ENCODE measurements around the gene TADA2A. TPM values are rescaled to one million over a fixed set of nuclear protein-coding genes. Genes with fewer than 3 reads are reported as not detected.
A peak's percentile ranks its signal among the peaks of the same experiment; 100 is the strongest.

Gene TADA2A
- polyA plus RNA-seq, 1 donor (not counting 4 experiments of a cell fraction or from before 2014, with no cell fraction given), result 13.8 TPM

- TF ChIP-seq CTCF (optimal IDR thresholded peaks at IDR 0.05 in 1 of 3, IDR thresholded peaks at IDR 0.05 in 1 of 3, conservative IDR thresholded peaks at IDR 0.05 in 1 of 3; ENCODE audit: extremely low read depth in 1 of 3, insufficient read depth in 2 of 3, low read length in 3 of 3), result no peak
- no peak for TF ChIP-seq EZH2 (IDR thresholded peaks at IDR 0.05; ENCODE audit: low read length)
- Histone ChIP-seq H3K9me3 (ENCODE audit: control insufficient read depth, low read depth, low read length) (no peaks in the 10 kb centered on the region), H3K4me1 (ENCODE audit: control insufficient read depth, extremely low read depth, insufficient read depth, low read length) (peaks cover 22% of the 10 kb centered on the region), H3K4me3 (ENCODE audit: control insufficient read depth in 2 of 3, extremely low read depth in 1 of 3, insufficient read depth in 2 of 3, low read depth in 1 of 3, low read length in 3 of 3) (peak overlapping the region in 2 of 3 experiments; percentile 15 to 44), H2AFZ (ENCODE audit: control insufficient read depth, low read length) (peak overlapping the region; percentile 49), H3K4me2 (ENCODE audit: control insufficient read depth, extremely low read depth, insufficient read depth, low read depth, low read length) (peak overlapping the region; percentile 70), H3K27ac (ENCODE audit: control insufficient read depth, insufficient read depth, low read length) (no peak overlapping the region), H3K36me3 (ENCODE audit: control insufficient read depth in 2 of 2, extremely low read depth in 1 of 2, insufficient read depth in 2 of 2, low read length in 2 of 2) (no peaks in the 10 kb centered on the region), H3K27me3 (ENCODE audit: control insufficient read depth, extremely low read depth, insufficient read depth, low read length) (no peaks in the 10 kb centered on the region), H3K9me1 (ENCODE audit: control insufficient read depth, extremely low read depth, insufficient read depth, low read length) (no peaks in the 10 kb centered on the region), H4K20me1 (ENCODE audit: control insufficient read depth, extremely low read depth, insufficient read depth, low read length) (no peaks in the 10 kb centered on the region), H3K79me2 (ENCODE audit: control insufficient read depth, insufficient read depth, low read length) (no peaks in the 10 kb centered on the region), H3K9ac (ENCODE audit: control insufficient read depth, extremely low read depth, insufficient read depth, low read length) (no peak overlapping the region)
- dilution Hi-C loops (cut with MboI; ENCODE audit: extremely low pct_ligation_motif_present, low sequenced_read_pairs), result no loop called here
- DNase-seq (ENCODE audit: low read depth, low spot score), result no peak
- FAIRE-seq, result no peak
Measured at GRCh38 chr17:37392024-37392590, 14.6 kb upstream of the TADA2A start.

GRCh38 chr17:37393352-37393751 is 13.3 kb upstream of the TADA2A start:
- Histone ChIP-seq H3K9me3 (ENCODE audit: control insufficient read depth, low read depth, low read length) (no peaks in the 10 kb centered on the region), H3K79me2 (ENCODE audit: control insufficient read depth, insufficient read depth, low read length) (no peaks in the 10 kb centered on the region), H3K27ac (ENCODE audit: control insufficient read depth, insufficient read depth, low read length) (no peak overlapping the region), H3K27me3 (ENCODE audit: control insufficient read depth, extremely low read depth, insufficient read depth, low read length) (no peaks in the 10 kb centered on the region), H3K9me1 (ENCODE audit: control insufficient read depth, extremely low read depth, insufficient read depth, low read length) (no peaks in the 10 kb centered on the region), H3K36me3 (ENCODE audit: control insufficient read depth in 2 of 2, extremely low read depth in 1 of 2, insufficient read depth in 2 of 2, low read length in 2 of 2) (no peaks in the 10 kb centered on the region), H3K9ac (ENCODE audit: control insufficient read depth, extremely low read depth, insufficient read depth, low read length) (no peak overlapping the region), H2AFZ (ENCODE audit: control insufficient read depth, low read length) (no peak overlapping the region), H3K4me2 (ENCODE audit: control insufficient read depth, extremely low read depth, insufficient read depth, low read depth, low read length) (no peak overlapping the region), H4K20me1 (ENCODE audit: control insufficient read depth, extremely low read depth, insufficient read depth, low read length) (no peaks in the 10 kb centered on the region), H3K4me3 (ENCODE audit: control insufficient read depth in 2 of 3, extremely low read depth in 1 of 3, insufficient read depth in 2 of 3, low read depth in 1 of 3, low read length in 3 of 3) (no peak overlapping the region), H3K4me1 (ENCODE audit: control insufficient read depth, extremely low read depth, insufficient read depth, low read length) (peaks cover 22% of the 10 kb centered on the region)
- no peak for TF ChIP-seq EZH2 (IDR thresholded peaks at IDR 0.05; ENCODE audit: low read length)
- no peak for TF ChIP-seq CTCF (optimal IDR thresholded peaks at IDR 0.05 in 1 of 3, IDR thresholded peaks at IDR 0.05 in 1 of 3, conservative IDR thresholded peaks at IDR 0.05 in 1 of 3; ENCODE audit: extremely low read depth in 1 of 3, insufficient read depth in 2 of 3, low read length in 3 of 3)
- DNase-seq (ENCODE audit: low read depth, low spot score), result no peak
- dilution Hi-C loops (cut with MboI; ENCODE audit: extremely low pct_ligation_motif_present, low sequenced_read_pairs), result no loop called here
- no peak for FAIRE-seq

Measured in keratinocyte (primary cell).